OCI-LY3 (cell line): ENCODE data around the gene SLC1A7.

ENCODE experiments used
- H2AFZ ChIP-seq: fragments of 200-600, 300-600 bp; shearing (Covaris generic); 2 replicates; pipeline ENCODE4 v1.6.0; 2014; ENCODE audit warnings: antibody characterized with exemption, low read depth, low read length
- H3K27ac ChIP-seq: fragments of 200-600, 300-600 bp; sonication (generic); 2 replicates; pipeline ENCODE4 v1.5.1; 2014; ENCODE audit warnings: mild to moderate bottlenecking, low read length, moderate library complexity, mixed read lengths
- H3K27me3 ChIP-seq: fragments of 200-600, 300-600 bp; sonication (generic); 2 replicates; pipeline ENCODE4 v1.6.1; 2014; ENCODE audit warnings: low read depth, low read length, mixed read lengths
- H3K36me3 ChIP-seq: fragments of 200-600, 300-600 bp; sonication (generic); replicated peaks from 2 replicates; pipeline ENCODE3; 2014; ENCODE audit warnings: low read depth, low read length, mixed read lengths
- H3K4me1 ChIP-seq: fragments of 300-600, 200-600 bp; sonication (generic); 2 replicates; pipeline ENCODE4 v1.6.1; 2014; ENCODE audit warnings: low read length, mixed read lengths
- H3K4me2 ChIP-seq: fragments of 200-600, 300-600 bp; sonication (generic); 2 replicates; pipeline ENCODE4 v1.6.1; 2014; ENCODE audit warnings: low read length, mixed read lengths
- H3K4me3 ChIP-seq: fragments of 300-600, 200-600 bp; sonication (generic); 2 replicates; pipeline ENCODE4 v1.5.1; 2014; ENCODE audit warnings: antibody characterized with exemption, mild to moderate bottlenecking, low read length, moderate library complexity
- H3K79me2 ChIP-seq: fragments of 300-600, 200-600 bp; shearing (Covaris generic); 2 replicates; pipeline ENCODE4 v1.6.1; 2014; ENCODE audit warnings: mild to moderate bottlenecking, low read length, mixed read lengths
- H3K9ac ChIP-seq: fragments of 300-600, 200-600 bp; shearing (Covaris generic); 2 replicates; pipeline ENCODE4 v1.6.0; 2014; ENCODE audit warnings: mild to moderate bottlenecking, low read length, moderate library complexity
- H3K9me3 ChIP-seq: fragments of 200-600, 300-600 bp; shearing (Covaris generic); 2 replicates; pipeline ENCODE4 v1.6.1; 2014; ENCODE audit warnings: low read length, mixed read lengths; ENCODE audit not compliant: insufficient read depth
- H4K20me1 ChIP-seq: fragments of 200-600, 300-600 bp; sonication (generic); 2 replicates; pipeline ENCODE4 v1.6.1; 2016; ENCODE audit warnings: low read length, mixed read lengths; ENCODE audit not compliant: insufficient read depth
- EZH2phosphoT487 ChIP-seq: fragments of 200-600 bp; shearing (Covaris generic); IDR thresholded peaks from 2 replicates; pipeline ENCODE4 v1.6.1; 2018; ENCODE audit warnings: antibody characterized with exemption, mixed run types, low read depth
- TF ChIP-seq, protein P1 (sequence below): fragments of 200-600, 300-600 bp; sonication (generic); IDR thresholded peaks from 2 replicates; pipeline ENCODE4 v1.5.1; 2014; ENCODE audit warnings: antibody characterized with exemption, low read length, low read depth

The SLC1A7 gene

DNA sequence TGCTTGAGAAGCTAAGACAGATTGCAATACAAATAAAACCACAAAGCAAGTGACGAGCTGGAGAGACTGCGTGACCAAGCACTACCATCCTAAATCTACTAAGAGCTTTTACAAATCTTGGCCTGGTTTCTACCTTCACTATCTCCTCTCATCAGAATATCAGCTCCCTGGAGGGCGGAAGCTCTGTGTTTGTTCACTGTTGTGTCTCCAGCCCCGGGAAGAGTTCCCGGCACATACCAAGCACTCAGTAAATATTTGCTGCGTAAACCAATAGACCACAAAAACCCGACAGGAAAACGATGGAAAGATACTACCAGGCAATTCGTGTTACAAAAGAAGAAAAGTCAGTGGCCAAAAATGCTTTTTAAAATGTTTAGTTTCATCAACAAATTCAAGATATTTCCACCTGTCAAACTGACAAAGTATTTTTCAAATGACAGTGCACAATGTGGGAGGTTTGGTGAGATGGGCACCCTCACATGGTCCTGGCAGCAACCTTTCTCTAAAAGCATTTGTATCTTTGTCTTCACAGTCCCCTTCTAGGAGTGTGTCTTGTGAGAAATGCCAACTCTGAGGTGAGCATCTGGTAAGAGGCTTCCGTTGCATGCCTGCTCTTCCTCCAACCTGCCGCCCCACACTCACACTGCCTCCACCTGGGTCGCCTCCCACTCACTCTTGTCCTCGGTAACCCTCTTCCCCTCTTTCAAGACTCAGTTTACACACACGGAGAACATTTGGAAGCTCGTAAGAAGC is 34.7 kb downstream of the SLC1A7 start:
- Histone ChIP-seq H2AFZ (no peak overlapping the region), H3K9ac (no peak overlapping the region), H3K4me1 (no peaks in the 10 kb centered on the region), H3K79me2 (no peaks in the 10 kb centered on the region), H3K9me3 (no peaks in the 10 kb centered on the region), H3K36me3 (no peaks in the 10 kb centered on the region), H3K4me2 (no peak overlapping the region), H3K27ac (no peak overlapping the region), H4K20me1 (no peaks in the 10 kb centered on the region), H3K27me3 (no peaks in the 10 kb centered on the region), H3K4me3 (no peak overlapping the region)
- TF ChIP-seq, protein P1, sequence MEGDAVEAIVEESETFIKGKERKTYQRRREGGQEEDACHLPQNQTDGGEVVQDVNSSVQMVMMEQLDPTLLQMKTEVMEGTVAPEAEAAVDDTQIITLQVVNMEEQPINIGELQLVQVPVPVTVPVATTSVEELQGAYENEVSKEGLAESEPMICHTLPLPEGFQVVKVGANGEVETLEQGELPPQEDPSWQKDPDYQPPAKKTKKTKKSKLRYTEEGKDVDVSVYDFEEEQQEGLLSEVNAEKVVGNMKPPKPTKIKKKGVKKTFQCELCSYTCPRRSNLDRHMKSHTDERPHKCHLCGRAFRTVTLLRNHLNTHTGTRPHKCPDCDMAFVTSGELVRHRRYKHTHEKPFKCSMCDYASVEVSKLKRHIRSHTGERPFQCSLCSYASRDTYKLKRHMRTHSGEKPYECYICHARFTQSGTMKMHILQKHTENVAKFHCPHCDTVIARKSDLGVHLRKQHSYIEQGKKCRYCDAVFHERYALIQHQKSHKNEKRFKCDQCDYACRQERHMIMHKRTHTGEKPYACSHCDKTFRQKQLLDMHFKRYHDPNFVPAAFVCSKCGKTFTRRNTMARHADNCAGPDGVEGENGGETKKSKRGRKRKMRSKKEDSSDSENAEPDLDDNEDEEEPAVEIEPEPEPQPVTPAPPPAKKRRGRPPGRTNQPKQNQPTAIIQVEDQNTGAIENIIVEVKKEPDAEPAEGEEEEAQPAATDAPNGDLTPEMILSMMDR = no peak
- no peak for TF ChIP-seq EZH2phosphoT487

DNA sequence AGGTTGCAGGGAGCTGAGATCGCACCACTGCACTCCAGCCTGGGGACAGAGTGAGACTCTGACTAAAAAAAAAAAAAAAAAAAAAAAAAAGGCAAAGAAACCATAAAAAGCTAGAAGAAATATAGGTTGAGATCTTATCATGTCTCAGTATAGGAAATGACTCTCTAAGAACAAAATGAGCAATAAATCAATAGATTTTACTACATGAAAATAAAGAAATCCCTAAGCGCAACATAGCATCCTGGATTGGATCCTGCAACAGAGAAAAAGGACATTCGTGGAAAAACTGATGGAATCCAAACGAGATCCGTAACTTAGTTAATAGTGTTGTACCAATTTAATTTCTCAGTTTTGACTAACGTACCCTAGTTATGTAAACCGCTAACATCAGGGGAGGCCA is 35.3 kb downstream of the SLC1A7 start:
- Histone ChIP-seq H3K36me3 (no peaks in the 10 kb centered on the region), H3K9me3 (no peaks in the 10 kb centered on the region), H4K20me1 (no peaks in the 10 kb centered on the region), H3K4me3 (no peak overlapping the region), H3K79me2 (no peaks in the 10 kb centered on the region), H3K4me2 (no peak overlapping the region), H3K9ac (no peak overlapping the region), H2AFZ (no peak overlapping the region), H3K4me1 (no peaks in the 10 kb centered on the region), H3K27ac (no peak overlapping the region), H3K27me3 (no peaks in the 10 kb centered on the region)
- no peak for TF ChIP-seq EZH2phosphoT487
- TF ChIP-seq, protein P1 = no peak

DNA sequence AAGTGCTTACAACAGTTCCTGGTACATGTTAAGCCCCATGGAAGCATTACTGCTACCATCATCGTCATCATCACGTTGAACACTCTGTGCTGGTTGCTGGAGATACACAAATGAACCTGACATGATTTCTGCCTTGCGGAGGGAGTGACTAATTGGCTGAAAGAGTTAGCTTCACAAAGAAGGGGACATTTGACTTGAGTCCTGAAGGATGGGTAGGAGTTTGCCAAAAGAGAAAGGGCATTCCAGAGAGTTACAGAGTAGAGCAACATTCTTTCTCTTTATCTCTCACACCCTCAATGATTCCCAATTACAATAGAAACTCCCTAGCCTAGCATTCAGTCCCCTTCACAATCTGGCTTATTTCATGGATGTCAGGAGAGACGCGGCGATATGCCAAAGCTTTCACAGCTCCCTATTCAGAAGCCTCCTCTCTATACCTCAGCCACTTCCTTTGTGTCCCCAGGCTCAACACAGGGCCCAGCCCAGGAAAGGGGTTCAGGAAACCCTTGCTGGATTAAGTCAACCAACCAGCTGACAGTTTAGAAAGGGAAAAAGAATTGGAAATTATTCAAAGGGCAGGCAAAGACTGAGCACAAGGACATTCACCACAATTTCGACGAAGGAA is 38.0 kb downstream of the SLC1A7 start:
- TF ChIP-seq EZH2phosphoT487 = no peak
- TF ChIP-seq, protein P1 = no peak
- H3K4me3 ChIP-seq = no peak overlapping the region
- no peak overlapping the region for H2AFZ ChIP-seq
- no peaks in the 10 kb centered on the region for H3K36me3 ChIP-seq
- H3K4me1 ChIP-seq = no peaks in the 10 kb centered on the region
- no peak overlapping the region for H3K27ac ChIP-seq
- no peaks in the 10 kb centered on the region for H4K20me1 ChIP-seq
- no peaks in the 10 kb centered on the region for H3K79me2 ChIP-seq
- no peak overlapping the region for H3K4me2 ChIP-seq
- H3K9me3 ChIP-seq = no peaks in the 10 kb centered on the region
- no peaks in the 10 kb centered on the region for H3K27me3 ChIP-seq
- no peak overlapping the region for H3K9ac ChIP-seq

DNA sequence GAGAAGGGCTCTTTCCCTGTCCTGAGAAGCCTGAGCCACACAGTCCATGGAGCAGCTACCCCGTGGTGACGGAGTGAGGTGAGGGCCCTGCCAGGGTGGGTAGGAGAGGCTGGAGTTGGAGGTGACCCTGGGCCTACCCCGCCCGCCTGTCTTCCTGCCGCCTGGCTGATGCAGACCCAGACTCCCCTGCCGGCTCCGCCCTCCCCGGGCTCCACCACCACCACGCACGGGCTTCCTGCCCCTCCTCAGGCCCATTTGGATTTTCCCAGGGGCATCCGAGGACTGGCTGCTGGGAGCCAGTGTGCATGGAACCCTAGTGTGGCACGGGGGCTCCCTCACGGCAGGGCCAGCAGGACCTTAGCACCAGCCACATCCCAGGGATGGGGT is 47.9 kb downstream of the SLC1A7 start:
- Histone ChIP-seq H3K9ac (no peak overlapping the region), H4K20me1 (no peaks in the 10 kb centered on the region), H3K36me3 (no peaks in the 10 kb centered on the region), H2AFZ (no peak overlapping the region), H3K27me3 (no peaks in the 10 kb centered on the region), H3K4me2 (no peak overlapping the region), H3K9me3 (no peaks in the 10 kb centered on the region), H3K4me3 (no peak overlapping the region), H3K27ac (no peak overlapping the region), H3K79me2 (no peaks in the 10 kb centered on the region), H3K4me1 (no peaks in the 10 kb centered on the region)
- TF ChIP-seq, protein P1 = no peak
- TF ChIP-seq EZH2phosphoT487 = no peak
